HG03060 (cell line): ENCODE results near the gene FKBP1C.
"Not testable (repeated sequence)": the region's sequence is repeated elsewhere in the genome, so short reads cannot be mapped to it uniquely, and the experiment has no call there.

Experiments
- ATAC-seq: cut with Tn5 transposase; IDR thresholded peaks from one replicate; pipeline ENCODE4 v1.9.1; 2021; ENCODE audit warnings: low read depth, moderate number of reproducible peaks; ENCODE audit not compliant: unreplicated experiment

The FKBP1C gene

GRCh38 chr6:63211343-63211742 lies at the start of gene FKBP1C:
Gene FKBP1C, plus strand, starts transcription at chr6:63211469.
- not testable (repeated sequence) for ATAC-seq

DNA sequence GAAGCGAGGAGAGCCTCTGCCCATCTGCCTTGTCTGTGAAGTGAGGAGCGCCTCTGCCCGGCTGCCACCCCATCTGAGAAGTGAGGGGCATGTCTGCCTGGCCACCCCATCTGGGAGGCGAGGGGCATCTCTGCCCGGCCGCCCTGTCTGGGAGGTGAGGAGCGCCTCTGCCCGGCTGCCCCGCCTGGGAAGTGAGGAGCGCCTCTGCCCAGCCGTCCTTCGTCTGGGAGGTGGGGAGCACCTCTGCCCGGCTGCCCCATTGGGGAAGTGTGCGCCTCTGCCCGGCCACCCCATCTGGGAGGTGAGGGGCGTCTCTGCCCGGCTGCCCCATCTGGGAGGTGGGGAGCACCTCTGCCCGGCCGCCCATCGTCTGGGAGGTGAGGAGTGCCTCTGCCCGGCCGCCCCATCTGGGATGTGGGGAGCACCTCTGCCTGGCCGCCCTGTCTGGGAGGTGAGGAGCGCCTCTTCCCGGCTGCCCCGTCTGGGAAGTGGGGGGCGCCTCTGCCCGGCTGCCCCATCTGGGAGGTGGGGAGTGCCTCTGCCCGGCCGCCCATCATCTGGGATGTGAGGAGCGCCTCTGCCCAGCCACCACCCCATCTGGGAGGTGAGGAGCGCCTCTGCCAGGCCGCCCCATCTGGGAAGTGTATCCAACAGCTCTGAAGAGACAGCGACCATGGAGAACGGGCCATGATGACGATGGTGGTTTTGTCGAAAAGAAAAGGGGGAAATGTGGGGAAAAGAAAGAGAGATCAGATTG lies 47.0 kb upstream of the FKBP1C start:
- ATAC-seq, result not testable (repeated sequence)

DNA sequence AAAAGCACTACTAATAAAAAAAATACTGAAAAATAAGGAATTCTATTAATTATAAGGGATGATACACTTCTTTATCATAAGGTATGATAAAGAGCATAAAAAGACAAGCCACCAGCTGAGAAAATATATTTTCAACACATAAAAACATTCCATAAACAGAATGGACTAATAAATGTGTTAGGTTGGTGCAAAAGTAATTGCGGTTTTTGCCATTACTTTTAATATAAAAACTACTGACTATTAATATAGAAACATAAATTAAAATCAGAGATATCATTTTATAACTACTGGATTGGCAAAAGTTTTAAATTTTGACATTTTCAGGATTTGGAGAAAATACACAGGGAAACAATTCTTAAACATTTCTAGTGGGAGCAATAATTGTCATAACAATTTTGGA lies 37.1 kb upstream of the FKBP1C start:
- ATAC-seq, result no peak

GRCh38 chr6:63176181-63176580 lies 35.1 kb upstream of the FKBP1C start:
- ATAC-seq, result no peak

DNA sequence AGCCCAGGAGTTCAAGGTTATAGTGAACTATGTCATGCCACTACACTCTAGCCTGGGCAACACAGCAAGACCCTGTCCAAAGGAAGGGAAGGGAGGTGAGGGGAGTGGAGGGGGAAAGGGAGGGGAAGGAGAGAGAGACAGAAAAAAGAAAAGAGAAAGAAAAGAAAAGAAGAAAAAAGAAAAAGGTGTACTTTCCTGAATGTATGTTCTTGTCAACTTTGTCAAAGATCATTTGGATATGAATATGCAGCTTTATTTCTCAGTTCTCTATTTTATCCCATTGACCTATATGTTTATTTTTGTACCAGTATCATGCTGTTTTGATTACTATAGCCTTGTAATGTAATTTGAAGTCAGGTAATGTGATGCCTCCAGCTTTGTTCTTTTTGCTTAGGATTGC lies 30.9 kb upstream of the FKBP1C start:
- ATAC-seq, result no peak

DNA sequence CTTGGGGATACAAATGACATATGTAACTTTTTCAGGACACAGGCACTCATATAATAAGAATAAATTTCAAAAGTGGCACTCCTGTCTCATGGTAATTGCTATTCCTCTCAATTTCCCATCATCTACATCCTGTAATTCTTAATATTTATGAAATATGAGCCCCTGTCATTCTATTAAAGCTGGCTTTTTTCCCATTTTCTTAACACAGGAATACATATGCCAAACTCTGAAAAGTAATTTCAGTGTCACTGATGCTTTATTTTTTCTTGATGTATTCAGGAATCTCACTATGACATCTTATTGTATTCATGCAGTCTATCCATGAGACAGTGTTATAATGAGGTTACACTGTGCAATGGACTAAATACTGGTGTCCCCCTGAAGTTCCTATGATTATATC lies 24.3 kb upstream of the FKBP1C start:
- ATAC-seq, result no peak

DNA sequence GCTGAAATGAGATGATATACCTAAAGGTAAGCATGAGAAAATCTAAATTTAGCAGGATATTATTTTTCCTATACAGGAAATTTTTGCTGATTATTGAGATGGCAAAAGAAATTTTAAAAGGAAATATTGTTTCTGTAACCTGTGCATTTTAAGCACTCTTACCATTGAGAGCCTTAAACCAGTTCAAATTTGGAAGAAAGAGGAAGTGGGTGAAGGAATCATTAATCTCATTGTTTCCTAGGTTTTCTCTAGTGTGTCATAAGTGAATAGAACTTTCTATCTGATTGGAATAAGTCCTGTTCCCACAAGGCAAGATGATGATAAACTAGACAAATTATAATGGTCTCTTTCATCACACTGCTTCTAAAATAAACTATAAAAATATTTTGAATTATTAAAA lies 22.4 kb upstream of the FKBP1C start:
- no peak for ATAC-seq

- ATAC-seq, result no peak
Measured at GRCh38 chr6:63193324-63193723, 17.9 kb upstream of the FKBP1C start.

GRCh38 chr6:63197741-63198140 lies 13.5 kb upstream of the FKBP1C start:
- no peak for ATAC-seq

DNA sequence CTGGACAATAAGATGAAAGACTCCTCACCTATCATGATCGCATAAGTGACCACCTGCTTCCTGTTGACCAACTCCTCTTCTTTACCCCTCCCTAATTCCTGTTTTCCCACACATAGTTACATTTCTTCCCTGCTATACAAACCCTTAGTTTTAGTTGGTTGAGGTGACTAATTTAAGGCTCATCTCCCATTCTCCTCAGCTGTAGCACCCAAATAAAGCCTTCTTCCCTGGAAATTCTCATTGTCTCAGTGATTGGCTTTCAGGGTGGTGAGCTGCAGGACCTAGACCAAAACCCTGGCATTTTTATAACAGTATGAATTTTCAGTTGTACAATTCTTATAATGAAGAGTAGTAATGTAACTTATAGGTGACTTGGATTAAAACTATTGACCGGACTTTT lies 2.1 kb downstream of the FKBP1C start:
- no peak for ATAC-seq

DNA sequence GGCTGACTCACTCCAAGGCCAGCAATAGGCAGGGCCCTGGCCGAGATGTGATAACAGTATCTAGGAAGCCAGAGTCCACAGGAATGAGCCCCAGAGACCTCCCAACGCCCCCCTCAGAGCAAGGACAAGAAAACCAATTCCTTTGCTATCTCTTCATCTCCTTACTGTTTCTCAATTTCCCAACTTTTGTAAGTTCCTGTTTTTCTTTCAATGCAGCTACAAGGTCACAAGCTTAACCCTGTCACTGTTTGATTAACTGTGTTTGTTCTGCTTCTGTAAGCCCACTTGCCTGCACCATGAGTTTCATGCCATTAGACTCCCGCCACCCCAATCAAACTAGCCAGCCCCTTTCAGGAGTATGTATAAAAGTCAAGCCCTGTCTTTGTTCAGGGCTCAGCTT lies 3.5 kb downstream of the FKBP1C start:
- no peak for ATAC-seq

GRCh38 chr6:63224179-63224578 lies 12.9 kb downstream of the FKBP1C start:
- no peak for ATAC-seq

DNA sequence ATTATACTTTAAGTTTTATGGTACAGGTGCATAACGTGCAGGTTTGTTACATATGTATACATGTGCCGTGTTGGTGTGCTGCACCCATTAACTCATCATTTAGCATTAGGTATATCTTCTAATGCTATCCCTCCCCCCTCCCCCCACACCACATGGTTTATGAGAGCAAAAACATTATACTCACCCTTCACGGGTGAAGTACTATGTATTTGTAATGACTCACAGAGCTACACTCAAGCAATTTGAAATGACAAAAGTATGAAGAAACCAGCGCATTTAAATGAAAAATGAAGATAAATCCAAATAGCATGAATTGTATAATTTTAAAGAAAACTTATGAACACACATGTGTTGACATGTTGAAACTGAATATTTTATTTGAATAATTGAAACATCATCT lies 14.7 kb downstream of the FKBP1C start:
- not testable (repeated sequence) for ATAC-seq

- ATAC-seq, result not testable (repeated sequence)
Measured at GRCh38 chr6:63227928-63228894, 16.9 kb downstream of the FKBP1C start.

- ATAC-seq, result not testable (repeated sequence)
Measured at GRCh38 chr6:63230027-63230426, 18.8 kb downstream of the FKBP1C start.

DNA sequence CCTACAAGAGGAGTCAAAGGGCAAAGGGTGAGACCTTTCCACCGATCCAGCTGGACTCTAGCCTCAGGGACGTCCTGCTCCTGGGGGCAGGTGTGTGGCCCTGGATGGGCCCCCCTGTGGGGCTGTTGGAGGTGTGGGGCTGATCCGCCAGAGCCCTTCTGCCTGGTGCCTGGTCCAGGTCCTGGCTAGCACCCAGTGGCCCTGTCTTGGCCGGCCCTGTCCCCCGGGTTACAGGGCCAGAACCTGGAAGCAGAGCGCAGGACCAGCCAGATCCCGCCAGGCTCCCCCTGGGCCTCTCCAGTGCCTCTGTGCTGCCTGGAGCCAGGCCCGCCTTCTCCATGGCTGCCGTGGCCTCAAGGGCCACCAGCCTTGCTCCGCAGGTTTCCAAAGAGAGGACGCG lies 19.2 kb downstream of the FKBP1C start:
- ATAC-seq, result not testable (repeated sequence)

DNA sequence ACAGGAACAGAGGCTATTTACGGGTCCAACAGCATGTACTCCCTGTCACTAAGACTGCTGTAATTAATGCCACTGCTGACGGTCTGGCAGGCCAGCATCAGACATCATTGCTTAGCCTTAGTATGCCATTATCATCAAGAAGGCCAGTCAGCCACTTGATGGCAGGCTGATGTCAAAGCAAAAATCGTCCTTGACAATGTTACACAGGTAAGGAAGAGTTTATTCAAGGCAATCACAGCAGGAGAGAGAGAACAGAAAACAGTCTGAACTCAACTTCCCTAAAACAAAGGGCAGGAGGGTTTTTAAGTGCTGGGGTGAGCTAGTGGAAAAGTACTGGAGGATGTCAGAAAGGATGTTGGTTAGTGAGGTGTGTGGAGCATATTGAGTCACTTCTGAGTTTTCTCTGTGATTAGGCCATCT lies 25.1 kb downstream of the FKBP1C start:
- ATAC-seq, result no peak

GRCh38 chr6:63245420-63245819 lies 34.2 kb downstream of the FKBP1C start:
- ATAC-seq, result no peak

DNA sequence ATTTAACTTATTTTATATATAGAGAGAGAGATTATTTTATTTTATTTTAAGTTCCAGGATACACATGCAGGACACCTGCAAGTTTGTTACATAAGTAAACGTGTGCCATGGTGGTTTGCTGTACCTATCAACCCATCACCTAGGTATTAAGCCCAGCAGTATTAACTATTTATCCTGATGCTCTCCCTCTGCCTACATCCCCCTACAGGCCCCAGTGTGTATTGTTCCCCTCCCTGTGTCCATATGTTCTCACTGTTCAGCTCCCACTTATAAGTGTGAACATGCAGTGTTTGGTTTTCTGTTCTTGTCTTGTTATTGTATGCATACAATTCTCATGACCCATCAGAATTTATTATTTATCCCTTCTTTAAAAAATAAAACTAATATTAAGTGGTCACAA lies 34.6 kb downstream of the FKBP1C start:
- ATAC-seq, result no peak

DNA sequence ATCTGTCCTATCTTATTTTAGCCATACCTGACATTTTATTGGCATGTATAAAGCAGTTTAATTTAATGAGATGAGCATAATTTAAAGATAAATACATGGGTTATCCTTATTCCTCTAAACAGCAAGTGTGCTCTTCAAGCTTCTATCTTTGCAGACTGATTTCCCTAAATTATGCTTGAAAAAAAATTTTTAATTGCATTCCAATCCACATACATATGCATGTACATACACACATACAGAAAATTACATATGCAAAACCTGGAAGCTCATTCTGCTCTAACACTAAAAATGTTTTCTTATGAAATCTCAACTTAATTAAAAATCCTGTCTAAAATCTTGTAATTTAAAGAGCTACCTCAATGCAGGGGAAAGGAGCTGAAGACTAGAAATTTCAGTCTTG lies 35.3 kb downstream of the FKBP1C start:
- ATAC-seq, result no peak

DNA sequence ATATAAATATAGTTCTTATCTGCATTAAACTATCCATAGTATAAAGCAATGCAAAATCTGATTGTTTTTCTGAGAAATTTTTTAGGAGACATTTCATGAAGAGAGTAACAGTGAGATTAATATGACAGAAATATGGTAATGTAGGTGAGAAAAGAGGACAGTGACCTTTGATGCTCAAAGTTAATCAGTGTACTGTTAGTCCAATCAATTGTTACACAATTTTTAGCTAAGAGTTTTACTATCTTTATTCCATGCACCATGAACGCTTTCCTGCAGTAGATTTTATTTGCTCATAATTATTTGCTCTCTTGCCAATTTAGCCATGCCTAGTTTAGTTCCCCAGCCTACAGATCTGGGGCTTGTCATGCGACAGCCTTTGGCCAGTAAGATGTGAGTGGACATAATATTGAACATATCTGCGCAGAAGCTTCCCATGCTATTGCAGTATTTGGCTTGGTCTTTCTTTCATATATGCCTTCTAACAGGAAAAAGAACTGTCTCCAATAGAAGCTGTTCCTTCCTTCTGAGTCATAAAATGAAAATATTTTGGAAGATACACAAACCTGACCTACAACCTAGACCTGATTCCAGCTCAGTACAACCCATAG lies 38.7 kb downstream of the FKBP1C start:
- no peak for ATAC-seq
